Gastroesophageal sphincter (tissue), 3 donors: ENCODE measurements around the gene AGBL1.

ENCODE experiments used
- EP300 ChIP-seq: sonication (generic); formaldehyde crosslinking; IDR thresholded peaks from one replicate; pipeline ENCODE4 v1.6.1; 2017; ENCODE audit warnings: antibody characterized with exemption, mild to moderate bottlenecking
- POLR2A ChIP-seq, 2 donors: fragments of 450-650 bp; IDR thresholded peaks; one replicate each; pipeline ENCODE4 v1.6.1; 2017; ENCODE audit warnings: antibody characterized with exemption in 2 of 2, mild to moderate bottlenecking in 2 of 2, moderate library complexity in 1 of 2
- POLR2AphosphoS5 ChIP-seq: sonication (generic); formaldehyde crosslinking; IDR thresholded peaks from one replicate; pipeline ENCODE4 v1.6.1; 2017; ENCODE audit warnings: antibody characterized with exemption
- TF ChIP-seq, protein P1 (sequence below), 4 experiments: fragments of 200-600 bp in 2 of 4; fragments of 450-650 bp in 2 of 4; sonication (generic) in 1 of 4; IDR thresholded peaks; one replicate each; pipeline ENCODE4 v1.5.1; 2017 to 2019; ENCODE audit warnings: antibody characterized with exemption in 4 of 4, mild to moderate bottlenecking in 2 of 4, moderate library complexity in 2 of 4

DNA sequence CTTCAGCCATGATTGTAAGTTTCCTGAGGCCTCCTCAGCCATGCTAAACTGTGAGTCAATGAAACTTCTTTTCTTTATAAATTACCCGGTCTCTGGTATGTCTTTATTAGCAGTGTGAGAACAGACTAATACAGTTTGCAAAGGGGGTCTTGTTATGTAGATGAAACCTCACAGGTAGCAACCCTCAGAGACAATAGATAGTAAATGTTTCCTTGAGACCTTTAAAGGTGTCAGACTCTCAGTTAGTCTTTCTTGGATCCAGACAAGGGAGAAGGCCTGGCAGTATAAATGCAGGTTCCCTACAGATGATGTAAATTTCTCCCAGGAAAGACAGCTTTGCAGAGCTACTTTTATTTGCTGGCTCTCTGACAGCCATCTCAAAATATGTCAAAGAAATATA is 510.8 kb downstream of the AGBL1 start:
- TF ChIP-seq POLR2AphosphoS5: no peak
- TF ChIP-seq, protein P1, sequence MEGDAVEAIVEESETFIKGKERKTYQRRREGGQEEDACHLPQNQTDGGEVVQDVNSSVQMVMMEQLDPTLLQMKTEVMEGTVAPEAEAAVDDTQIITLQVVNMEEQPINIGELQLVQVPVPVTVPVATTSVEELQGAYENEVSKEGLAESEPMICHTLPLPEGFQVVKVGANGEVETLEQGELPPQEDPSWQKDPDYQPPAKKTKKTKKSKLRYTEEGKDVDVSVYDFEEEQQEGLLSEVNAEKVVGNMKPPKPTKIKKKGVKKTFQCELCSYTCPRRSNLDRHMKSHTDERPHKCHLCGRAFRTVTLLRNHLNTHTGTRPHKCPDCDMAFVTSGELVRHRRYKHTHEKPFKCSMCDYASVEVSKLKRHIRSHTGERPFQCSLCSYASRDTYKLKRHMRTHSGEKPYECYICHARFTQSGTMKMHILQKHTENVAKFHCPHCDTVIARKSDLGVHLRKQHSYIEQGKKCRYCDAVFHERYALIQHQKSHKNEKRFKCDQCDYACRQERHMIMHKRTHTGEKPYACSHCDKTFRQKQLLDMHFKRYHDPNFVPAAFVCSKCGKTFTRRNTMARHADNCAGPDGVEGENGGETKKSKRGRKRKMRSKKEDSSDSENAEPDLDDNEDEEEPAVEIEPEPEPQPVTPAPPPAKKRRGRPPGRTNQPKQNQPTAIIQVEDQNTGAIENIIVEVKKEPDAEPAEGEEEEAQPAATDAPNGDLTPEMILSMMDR (IDR thresholded peaks at IDR 0.05): no peak
- TF ChIP-seq POLR2A (IDR thresholded peaks at IDR 0.05): no peak
- no peak for TF ChIP-seq EP300
